PC-9 (cell line): ENCODE results near the gene IDI2. TPM values are rescaled to one million over a fixed set of nuclear protein-coding genes. Genes with fewer than 3 reads are reported as not detected.

ENCODE experiments used
- BruUV-seq: library from RNA; stranded (reverse); fragments of 400-500 nt; replicated peaks from 2 replicates; lab custom pipeline; 2021; lab: Mats Ljungman, UMichigan
- CTCF ChIA-PET: fragments of 300-600 bp; sonication (Branson Sonifier 250); formaldehyde crosslinking; loops from one replicate; lab custom pipeline; 2022; ENCODE audit warnings: antibody characterized with exemption; lab: Charles Lee
- POLR2A ChIA-PET: fragments of 300-600 bp; sonication (Branson Sonifier 250); formaldehyde crosslinking; loops from one replicate; lab custom pipeline; 2022; ENCODE audit warnings: antibody characterized with exemption; ENCODE audit not compliant: unreplicated experiment; lab: Charles Lee
- DNase-seq, 2 experiments: peaks; one replicate each; pipeline versions ENCODE4 v3.0.0 to v3.0.0-alpha.2; 2015 to 2022; ENCODE audit warnings: mixed read lengths in 1 of 2
- H2AFZ ChIP-seq: fragments of 200-600 bp; sonication (generic); 2 replicates; pipeline ENCODE4 v1.8.1; 2017; ENCODE audit warnings: antibody characterized with exemption
- H3F3A ChIP-seq: fragments of 200-600 bp; sonication (generic); 2 replicates; pipeline ENCODE4 v1.8.1; 2017; ENCODE audit warnings: antibody characterized with exemption, mild to moderate bottlenecking, low read depth; ENCODE audit not compliant: insufficient read depth
- H3K27ac ChIP-seq: fragments of 200-600 bp; sonication (generic); 2 replicates; pipeline ENCODE4 v1.6.1; 2016; ENCODE audit warnings: mixed run types
- H3K27me3 ChIP-seq: fragments of 200-600 bp; sonication (generic); 2 replicates; pipeline ENCODE4 v1.6.1; 2016; ENCODE audit warnings: low read depth, mixed run types; ENCODE audit not compliant: insufficient read depth
- H3K36me3 ChIP-seq: fragments of 200-600 bp; sonication (generic); 2 replicates; pipeline ENCODE4 v1.6.1; 2016; ENCODE audit warnings: low read depth, mixed run types
- H3K4me1 ChIP-seq: fragments of 200-600 bp; sonication (generic); replicated peaks from 2 replicates; pipeline ENCODE4 v1.6.1; 2016; ENCODE audit warnings: mixed run types; ENCODE audit not compliant: insufficient read depth
- H3K4me2 ChIP-seq: fragments of 200-600 bp; sonication (generic); 2 replicates; pipeline ENCODE4 v1.6.1; 2017; ENCODE audit warnings: mixed run types
- H3K4me3 ChIP-seq: fragments of 200-600 bp; sonication (generic); 2 replicates; pipeline ENCODE4 v1.6.1; 2016; ENCODE audit warnings: mixed run types
- H3K79me2 ChIP-seq: fragments of 200-600 bp; sonication (generic); 2 replicates; pipeline ENCODE4 v1.6.1; 2017; ENCODE audit warnings: low read depth, mixed run types
- H3K9me2 ChIP-seq: fragments of 200-600 bp; sonication (generic); 2 replicates; pipeline ENCODE4 v1.8.1; 2017; ENCODE audit warnings: mild to moderate bottlenecking; ENCODE audit not compliant: insufficient read depth
- H3K9me3 ChIP-seq: fragments of 200-600 bp; sonication (generic); 2 replicates; pipeline ENCODE4 v1.8.1; 2016; ENCODE audit warnings: low read depth; ENCODE audit not compliant: insufficient read depth
- H4K20me1 ChIP-seq: fragments of 200-600 bp; sonication (generic); 2 replicates; pipeline ENCODE4 v1.8.1; 2017; ENCODE audit not compliant: insufficient read depth
- CTCF ChIP-seq: fragments of 200-600 bp; sonication (generic); conservative IDR thresholded peaks from 2 replicates; pipeline ENCODE4 v1.6.1; 2017; ENCODE audit warnings: mixed run types, antibody characterized with exemption, mild to moderate bottlenecking, moderate library complexity
- EZH2 ChIP-seq: fragments of 200-600 bp; sonication (generic); IDR thresholded peaks from 2 replicates; pipeline ENCODE4 v1.8.0; 2017; ENCODE audit warnings: antibody characterized with exemption, low read depth
- intact Hi-C: fragments of 100-400 bp; cut with micrococcal nuclease; formaldehyde crosslinking; loops from one replicate; pipeline ENCODE4 v1.10.0; 2022; ENCODE audit not compliant: unreplicated experiment
- total RNA-seq: library from RNA; stranded (reverse); gene quantifications from 2 replicates; pipeline ENCODE4 v1.2.3, GENCODE V29; 2021

Gene IDI2
- total RNA-seq, 1 experiment from 2014 or later, result not detected

DNA sequence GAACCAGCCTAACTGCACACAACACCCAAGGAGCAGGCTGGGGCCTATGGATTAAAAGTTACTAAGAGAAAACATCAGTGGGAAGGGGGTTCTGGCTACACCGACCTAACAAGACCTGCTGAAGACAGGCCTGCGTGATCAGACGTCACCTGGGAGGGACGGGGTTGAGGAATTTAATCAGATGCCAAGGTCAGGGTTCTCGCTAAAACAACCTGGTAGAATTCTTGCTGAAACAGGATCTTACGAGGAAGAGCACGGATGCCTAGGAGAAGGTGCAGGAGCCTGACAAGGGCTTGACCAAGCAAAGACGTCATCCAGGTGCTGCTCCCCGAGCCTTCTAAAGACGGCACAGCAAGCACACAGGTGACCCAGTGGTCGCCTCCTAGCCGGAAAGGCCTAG, 1.6 kb downstream of the IDI2 start:
- Histone ChIP-seq H3K4me1 (no peaks in the 10 kb centered on the region), H3K9me2 (no peaks in the 10 kb centered on the region), H3K4me2 (no peak overlapping the region), H3K79me2 (no peaks in the 10 kb centered on the region), H2AFZ (no peak overlapping the region), H3K4me3 (no peak overlapping the region), H4K20me1 (0 out of 2 replicates have a peak, but pooled peaks cover 2% of the 10 kb centered on the region), H3K9me3 (no peaks in the 10 kb centered on the region), H3K27ac (no peak overlapping the region), H3F3A (no peaks in the 10 kb centered on the region), H3K27me3 (no peaks in the 10 kb centered on the region), H3K36me3 (no peaks in the 10 kb centered on the region)
- CTCF ChIA-PET, result no interaction called here
- no peak for TF ChIP-seq EZH2
- no peak for TF ChIP-seq CTCF
- no TSS peak for BruUV-seq
- DNase-seq, result no peak
- intact Hi-C loops, result no loop called here
- POLR2A ChIA-PET, result no interaction called here

GRCh38 chr10:1022413-1022812, 3.2 kb downstream of the IDI2 start:
- CTCF ChIA-PET, result no interaction called here
- Histone ChIP-seq H3K4me2 (no peak overlapping the region), H3K4me3 (no peak overlapping the region), H2AFZ (no peak overlapping the region), H4K20me1 (0 out of 2 replicates have a peak, but pooled peaks cover 6% of the 10 kb centered on the region), H3K9me2 (no peaks in the 10 kb centered on the region), H3F3A (no peaks in the 10 kb centered on the region), H3K27ac (no peak overlapping the region), H3K4me1 (no peaks in the 10 kb centered on the region), H3K36me3 (peaks cover 1% of the 10 kb centered on the region; the same call in 1 of the 2 replicates), H3K27me3 (no peaks in the 10 kb centered on the region), H3K9me3 (no peaks in the 10 kb centered on the region), H3K79me2 (no peaks in the 10 kb centered on the region)
- TF ChIP-seq CTCF, result no peak
- TF ChIP-seq EZH2, result no peak
- intact Hi-C loops, result no loop called here
- DNase-seq, result no peak
- POLR2A ChIA-PET, result no interaction called here
- BruUV-seq, result no TSS peak

DNA sequence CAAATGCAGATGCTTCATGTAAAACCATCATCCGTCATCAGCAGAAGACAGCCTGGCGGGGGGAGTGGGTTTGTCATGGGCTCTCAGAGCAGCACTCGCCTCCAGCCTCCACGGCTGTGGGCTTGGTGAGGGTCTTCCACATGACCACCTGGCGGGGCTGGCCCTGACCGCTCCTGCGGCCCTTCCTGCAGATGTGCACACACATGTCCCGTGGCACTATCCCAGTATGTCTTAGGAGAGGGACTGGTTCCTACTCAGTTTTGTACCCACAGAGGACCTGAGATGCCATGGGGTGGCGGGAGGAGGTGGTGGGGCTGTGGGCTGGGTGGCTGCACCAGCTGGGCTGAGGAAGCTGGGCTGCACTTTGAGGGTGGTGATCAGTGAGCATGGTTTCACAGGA, 4.7 kb downstream of the IDI2 start:
- Histone ChIP-seq H3K27ac (no peak overlapping the region), H3K4me1 (no peaks in the 10 kb centered on the region), H3K4me2 (no peak overlapping the region), H3K9me3 (no peaks in the 10 kb centered on the region), H3K9me2 (no peaks in the 10 kb centered on the region), H3F3A (no peaks in the 10 kb centered on the region), H4K20me1 (0 out of 2 replicates have a peak, but pooled peaks cover 6% of the 10 kb centered on the region), H3K79me2 (no peaks in the 10 kb centered on the region), H3K36me3 (peaks cover 4% of the 10 kb centered on the region; the same call in 1 of the 2 replicates), H3K27me3 (no peaks in the 10 kb centered on the region), H2AFZ (no peak overlapping the region), H3K4me3 (no peak overlapping the region)
- CTCF ChIA-PET, result no interaction called here
- no TSS peak for BruUV-seq
- POLR2A ChIA-PET, result no interaction called here
- intact Hi-C loops, result no loop called here
- TF ChIP-seq EZH2 (no peak), CTCF (no peak)
- DNase-seq, result no peak
